Muscle of back (tissue), 11 donors: ENCODE measurements around the gene TMEM38B. TPM values are rescaled to one million over a fixed set of nuclear protein-coding genes. Genes with fewer than 3 reads are reported as not detected.
"Not testable (repeated sequence)": the region's sequence is repeated elsewhere in the genome, so short reads cannot be mapped to it uniquely, and the experiment has no call there.

Source experiments
- DNase-seq, 3 donors: peaks; one replicate each; pipeline versions ENCODE4 v3.0.0 to v3.0.0-alpha.2; 2013
- polyA plus RNA-seq, 10 donors: library from polyadenylated mRNA; unstranded; fragments of 120-200 nt; gene quantifications; one replicate each; pipeline ENCODE4 v1.2.1, GENCODE V29; 2013; ENCODE audit not compliant: insufficient read length in 10 of 10

TMEM38B gene
- polyA plus RNA-seq, 10 donors = 43.7 to 86.5 (median 66.1) TPM

- no peak for DNase-seq
Measured at GRCh38 chr9:105679257-105680022, 14.9 kb upstream of the TMEM38B start.

- no peak for DNase-seq
Measured at GRCh38 chr9:105681313-105681712, 13.0 kb upstream of the TMEM38B start.

- DNase-seq = no peak
Measured at GRCh38 chr9:105681724-105682123, 12.6 kb upstream of the TMEM38B start.

GRCh38 chr9:105683688-105684275 lies 10.6 kb upstream of the TMEM38B start:
- DNase-seq = peak in 2 of 3 donors; percentile 10 to 25

GRCh38 chr9:105686936-105687335 lies 7.4 kb upstream of the TMEM38B start:
- DNase-seq = no peak

GRCh38 chr9:105690742-105691141 lies 3.6 kb upstream of the TMEM38B start:
- DNase-seq = no peak

- peak in 2 of 3 donors; percentile 10 to 61 for DNase-seq
Measured at GRCh38 chr9:105693435-105694189, 729 bp upstream of the TMEM38B start.

GRCh38 chr9:105694848-105695581 lies 674 bp downstream of the TMEM38B start:
- DNase-seq = peak; percentile 45 to 90 (median 69)

- no peak for DNase-seq
Measured at GRCh38 chr9:105696219-105696793, 2.0 kb downstream of the TMEM38B start.

- no peak for DNase-seq
Measured at GRCh38 chr9:105697871-105698270, 3.5 kb downstream of the TMEM38B start.

- DNase-seq = peak in 2 of 3 donors; percentile 27 to 71
Measured at GRCh38 chr9:105698348-105698870, 4.1 kb downstream of the TMEM38B start.

- DNase-seq = peak in 1 of 3 donors; percentile 15
Measured at GRCh38 chr9:105700668-105701067, 6.3 kb downstream of the TMEM38B start.

GRCh38 chr9:105701145-105701544 lies 6.8 kb downstream of the TMEM38B start:
- DNase-seq = no peak

GRCh38 chr9:105702207-105702606 lies 7.9 kb downstream of the TMEM38B start:
- no peak for DNase-seq

GRCh38 chr9:105703638-105704037 lies 9.3 kb downstream of the TMEM38B start:
- not testable (repeated sequence) for DNase-seq

- DNase-seq = no peak
Measured at GRCh38 chr9:105706156-105706555, 11.8 kb downstream of the TMEM38B start.

GRCh38 chr9:105708405-105708804 lies 14.1 kb downstream of the TMEM38B start:
- DNase-seq = no peak

GRCh38 chr9:105710638-105711037 lies 16.3 kb downstream of the TMEM38B start:
- no peak for DNase-seq

- no peak for DNase-seq
Measured at GRCh38 chr9:105711867-105712266, 17.5 kb downstream of the TMEM38B start.

GRCh38 chr9:105712297-105712696 lies 18.0 kb downstream of the TMEM38B start:
- no peak for DNase-seq

- no peak for DNase-seq
Measured at GRCh38 chr9:105712773-105713172, 18.4 kb downstream of the TMEM38B start.
